ENCODE results near the gene MT1X. TPM values are rescaled to one million over a fixed set of nuclear protein-coding genes. Genes with fewer than 3 reads are reported as not detected.
"Not testable (repeated sequence)": the region's sequence is repeated elsewhere in the genome, so short reads cannot be mapped to it uniquely, and the experiment has no call there.

The MT1X gene
- total RNA-seq, 1 experiment from 2014 or later, result 138 TPM

- H3K27me3 ChIP-seq (ENCODE audit: control insufficient read depth, insufficient read depth, low read length), result no peaks in the 10 kb centered on the region
- H3K36me3 ChIP-seq (replicated peaks; ENCODE audit: control insufficient read depth, insufficient read depth, low read length), result no peaks in the 10 kb centered on the region
- H3K4me3 ChIP-seq (ENCODE audit: insufficient read depth, low read depth, low read length), result no peak overlapping the region
- no peak for DNase-seq
Measured at GRCh38 chr16:56701534-56701933, 19.3 kb downstream of the MT1X start.

- no peaks in the 10 kb centered on the region for H3K27me3 ChIP-seq (ENCODE audit: control insufficient read depth, insufficient read depth, low read length)
- no peaks in the 10 kb centered on the region for H3K36me3 ChIP-seq (replicated peaks; ENCODE audit: control insufficient read depth, insufficient read depth, low read length)
- no peak for DNase-seq
- no peak overlapping the region for H3K4me3 ChIP-seq (ENCODE audit: insufficient read depth, low read depth, low read length)
Measured at GRCh38 chr16:56702836-56703235, 20.6 kb downstream of the MT1X start.

GRCh38 chr16:56708525-56709442, 26.5 kb downstream of the MT1X start:
- no peak for DNase-seq
- H3K36me3 ChIP-seq (replicated peaks; ENCODE audit: control insufficient read depth, insufficient read depth, low read length), result no peaks in the 10 kb centered on the region
- H3K27me3 ChIP-seq (ENCODE audit: control insufficient read depth, insufficient read depth, low read length), result no peaks in the 10 kb centered on the region
- no peak overlapping the region for H3K4me3 ChIP-seq (ENCODE audit: insufficient read depth, low read depth, low read length)

GRCh38 chr16:56709443-56710040, 27.3 kb downstream of the MT1X start:
- Histone ChIP-seq H3K4me3 (ENCODE audit: insufficient read depth, low read depth, low read length) (no peak overlapping the region), H3K27me3 (ENCODE audit: control insufficient read depth, insufficient read depth, low read length) (no peaks in the 10 kb centered on the region), H3K36me3 (replicated peaks; ENCODE audit: control insufficient read depth, insufficient read depth, low read length) (no peaks in the 10 kb centered on the region)
- DNase-seq, result no peak

GRCh38 chr16:56710181-56710737, 28.0 kb downstream of the MT1X start:
- Histone ChIP-seq H3K36me3 (replicated peaks; ENCODE audit: control insufficient read depth, insufficient read depth, low read length) (no peaks in the 10 kb centered on the region), H3K27me3 (ENCODE audit: control insufficient read depth, insufficient read depth, low read length) (no peaks in the 10 kb centered on the region), H3K4me3 (ENCODE audit: insufficient read depth, low read depth, low read length) (no peak overlapping the region)
- no peak for DNase-seq

- H3K36me3 ChIP-seq (replicated peaks; ENCODE audit: control insufficient read depth, insufficient read depth, low read length), result no peaks in the 10 kb centered on the region
- DNase-seq, result no peak
Measured at GRCh38 chr16:56711862-56712261, 29.6 kb downstream of the MT1X start.

GRCh38 chr16:56713794-56714193, 31.5 kb downstream of the MT1X start:
- no peak overlapping the region for H3K4me3 ChIP-seq (ENCODE audit: insufficient read depth, low read depth, low read length)
- H3K27me3 ChIP-seq (ENCODE audit: control insufficient read depth, insufficient read depth, low read length), result no peaks in the 10 kb centered on the region
- H3K36me3 ChIP-seq (replicated peaks; ENCODE audit: control insufficient read depth, insufficient read depth, low read length), result no peaks in the 10 kb centered on the region
- DNase-seq, result no peak

More at GRCh38 chr16:56711862-56712261, 29.6 kb downstream of the MT1X start:
- no peaks in the 10 kb centered on the region for H3K27me3 ChIP-seq (ENCODE audit: control insufficient read depth, insufficient read depth, low read length)
- H3K4me3 ChIP-seq (ENCODE audit: insufficient read depth, low read depth, low read length), result no peak overlapping the region

- Histone ChIP-seq H3K4me3 (ENCODE audit: insufficient read depth, low read depth, low read length) (no peak overlapping the region), H3K36me3 (replicated peaks; ENCODE audit: control insufficient read depth, insufficient read depth, low read length) (no peaks in the 10 kb centered on the region), H3K27me3 (ENCODE audit: control insufficient read depth, insufficient read depth, low read length) (no peaks in the 10 kb centered on the region)
- DNase-seq, result no peak
Measured at GRCh38 chr16:56715126-56715525, 32.9 kb downstream of the MT1X start.

- no peak for DNase-seq
- Histone ChIP-seq H3K27me3 (ENCODE audit: control insufficient read depth, insufficient read depth, low read length) (no peaks in the 10 kb centered on the region), H3K36me3 (replicated peaks; ENCODE audit: control insufficient read depth, insufficient read depth, low read length) (no peaks in the 10 kb centered on the region), H3K4me3 (ENCODE audit: insufficient read depth, low read depth, low read length) (no peak overlapping the region)
Measured at GRCh38 chr16:56716761-56717160, 34.5 kb downstream of the MT1X start.

- not testable (repeated sequence) for DNase-seq; H3K27me3 ChIP-seq (ENCODE audit: control insufficient read depth, insufficient read depth, low read length); H3K4me3 ChIP-seq (ENCODE audit: insufficient read depth, low read depth, low read length); H3K36me3 ChIP-seq (replicated peaks; ENCODE audit: control insufficient read depth, insufficient read depth, low read length)
Measured at GRCh38 chr16:56717532-56717931, 35.3 kb downstream of the MT1X start.

GRCh38 chr16:56722200-56722842, 40.1 kb downstream of the MT1X start:
- Histone ChIP-seq H3K4me3 (ENCODE audit: insufficient read depth, low read depth, low read length) (no peak overlapping the region), H3K27me3 (ENCODE audit: control insufficient read depth, insufficient read depth, low read length) (no peaks in the 10 kb centered on the region), H3K36me3 (replicated peaks; ENCODE audit: control insufficient read depth, insufficient read depth, low read length) (no peaks in the 10 kb centered on the region)
- no peak for DNase-seq

GRCh38 chr16:56724191-56724590, 41.9 kb downstream of the MT1X start:
- Histone ChIP-seq H3K27me3 (ENCODE audit: control insufficient read depth, insufficient read depth, low read length) (no peaks in the 10 kb centered on the region), H3K4me3 (ENCODE audit: insufficient read depth, low read depth, low read length) (no peak overlapping the region), H3K36me3 (replicated peaks; ENCODE audit: control insufficient read depth, insufficient read depth, low read length) (no peaks in the 10 kb centered on the region)
- no peak for DNase-seq

GRCh38 chr16:56726283-56726682, 44.0 kb downstream of the MT1X start:
- Histone ChIP-seq H3K27me3 (ENCODE audit: control insufficient read depth, insufficient read depth, low read length) (no peaks in the 10 kb centered on the region), H3K4me3 (ENCODE audit: insufficient read depth, low read depth, low read length) (no peak overlapping the region), H3K36me3 (replicated peaks; ENCODE audit: control insufficient read depth, insufficient read depth, low read length) (no peaks in the 10 kb centered on the region)
- no peak for DNase-seq

- no peaks in the 10 kb centered on the region for H3K36me3 ChIP-seq (replicated peaks; ENCODE audit: control insufficient read depth, insufficient read depth, low read length)
- no peak for DNase-seq
- no peaks in the 10 kb centered on the region for H3K27me3 ChIP-seq (ENCODE audit: control insufficient read depth, insufficient read depth, low read length)
- no peak overlapping the region for H3K4me3 ChIP-seq (ENCODE audit: insufficient read depth, low read depth, low read length)
Measured at GRCh38 chr16:56726926-56727325, 44.7 kb downstream of the MT1X start.
